AG09309 (cell line): ENCODE data around the gene SSBP4.
A peak's percentile ranks its signal among the peaks of the same experiment; 100 is the strongest.

Experiments
- DNase-seq: peaks from one replicate; pipeline ENCODE4 v3.0.0-alpha.2; 2010; ENCODE audit warnings: low read depth
- H3K4me3 ChIP-seq: 2 replicates; pipeline ENCODE4 v1.5.1; 2011; ENCODE audit warnings: mild to moderate bottlenecking, low read depth, low read length, moderate library complexity; ENCODE audit not compliant: control insufficient read depth
- CTCF ChIP-seq: IDR thresholded peaks from 2 replicates; pipeline ENCODE4 v1.5.1; 2011; ENCODE audit warnings: mild to moderate bottlenecking, low read depth, low read length, inconsistent platforms; ENCODE audit not compliant: insufficient read depth, control insufficient read depth; ENCODE audit errors: missing control alignments

Gene SSBP4

GRCh38 chr19:18422530-18423191 lies 3.5 kb downstream of the SSBP4 start:
- TF ChIP-seq CTCF, result no peak
- no peak overlapping the region for H3K4me3 ChIP-seq
- no peak for DNase-seq

- TF ChIP-seq CTCF, result no peak
- DNase-seq, result no peak
- no peak overlapping the region for H3K4me3 ChIP-seq
Measured at GRCh38 chr19:18423258-18424020, 4.2 kb downstream of the SSBP4 start.

GRCh38 chr19:18424122-18424889 lies 5.1 kb downstream of the SSBP4 start:
- no peak for TF ChIP-seq CTCF
- no peak for DNase-seq
- H3K4me3 ChIP-seq, result no peak overlapping the region

GRCh38 chr19:18424890-18425514 lies 5.8 kb downstream of the SSBP4 start:
- no peak for TF ChIP-seq CTCF
- H3K4me3 ChIP-seq, result no peak overlapping the region
- DNase-seq, result no peak

- H3K4me3 ChIP-seq, result no peak overlapping the region
- TF ChIP-seq CTCF, result peak; percentile 1
- DNase-seq, result no peak
Measured at GRCh38 chr19:18425515-18426415, 6.6 kb downstream of the SSBP4 start.
